NCI-H146 treated with DMSO at 0.1 percent for 48 hours (cell line): ENCODE measurements around the gene PSG6.
"Not testable (repeated sequence)": the region's sequence is repeated elsewhere in the genome, so short reads cannot be mapped to it uniquely, and the experiment has no call there.

Experiments
- DNase-seq: peaks from one replicate; lab custom pipeline; 2025; ENCODE audit not compliant: unreplicated experiment; lab: John Stamatoyannopoulos, UW

Gene PSG6

DNA sequence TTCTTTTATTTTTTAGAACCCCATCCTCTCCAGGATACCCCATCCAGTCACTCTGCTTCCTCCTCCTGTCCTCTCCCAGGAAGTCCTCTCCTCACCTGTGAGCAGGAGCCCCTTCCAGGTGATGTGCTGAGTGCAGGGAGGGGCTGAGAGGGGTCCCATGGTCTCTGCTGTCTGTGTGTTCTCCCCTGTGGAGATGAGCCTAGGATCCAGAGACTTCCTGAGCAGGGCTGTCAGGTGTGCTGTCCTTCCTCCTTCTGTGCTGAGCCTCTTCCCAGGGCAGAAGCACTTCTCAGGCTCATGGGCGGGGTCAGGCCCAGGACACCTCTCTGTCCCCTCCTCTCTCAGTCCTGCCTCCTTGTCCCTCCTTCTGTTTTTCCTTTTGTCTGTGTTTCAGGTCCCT is at the start of gene PSG6:
TSS of gene PSG6 (minus strand) at position 261 of the 400 bp plus-strand sequence. CDS start at position 159, 102 bp downstream.
- not testable (repeated sequence) for DNase-seq

DNA sequence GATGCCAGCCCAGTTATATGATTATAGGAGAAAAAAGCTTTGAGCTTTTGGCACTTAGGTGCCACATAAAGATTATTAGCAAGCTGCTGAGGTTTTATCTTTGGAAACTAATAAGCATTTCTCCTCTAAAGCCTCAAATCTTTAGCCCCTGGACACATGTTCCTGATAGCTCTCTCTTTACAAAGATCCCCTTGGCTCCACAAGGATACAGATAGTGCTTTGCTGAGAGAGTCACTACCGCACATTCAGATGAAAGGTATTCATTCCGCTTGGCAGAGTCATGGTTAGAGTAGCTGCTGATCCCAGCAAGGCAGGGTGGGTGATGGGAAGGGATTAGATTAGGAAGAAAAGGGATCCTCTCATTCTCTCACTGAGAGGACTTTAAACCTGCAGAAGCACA is 47.5 kb upstream of the PSG6 start:
- no peak for DNase-seq

DNA sequence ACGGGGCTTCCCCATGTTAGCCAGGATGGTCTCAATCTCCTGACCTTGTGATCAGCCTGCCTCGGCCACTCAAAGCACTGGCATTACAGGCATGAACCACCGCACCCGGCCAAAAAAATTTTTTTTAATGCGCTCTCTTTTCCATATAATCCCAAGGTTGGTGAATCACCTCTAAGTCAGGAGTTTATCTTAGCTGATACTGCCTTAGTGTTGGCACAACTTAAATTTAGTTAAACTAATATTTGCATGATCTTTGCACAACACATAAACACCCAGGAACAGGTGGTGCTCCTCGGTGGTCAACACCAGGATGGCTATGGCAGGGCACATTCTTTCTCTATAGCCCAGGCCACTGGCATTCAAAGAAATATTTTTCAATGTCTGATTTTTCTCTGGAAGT is 43.4 kb upstream of the PSG6 start:
- no peak for DNase-seq

DNA sequence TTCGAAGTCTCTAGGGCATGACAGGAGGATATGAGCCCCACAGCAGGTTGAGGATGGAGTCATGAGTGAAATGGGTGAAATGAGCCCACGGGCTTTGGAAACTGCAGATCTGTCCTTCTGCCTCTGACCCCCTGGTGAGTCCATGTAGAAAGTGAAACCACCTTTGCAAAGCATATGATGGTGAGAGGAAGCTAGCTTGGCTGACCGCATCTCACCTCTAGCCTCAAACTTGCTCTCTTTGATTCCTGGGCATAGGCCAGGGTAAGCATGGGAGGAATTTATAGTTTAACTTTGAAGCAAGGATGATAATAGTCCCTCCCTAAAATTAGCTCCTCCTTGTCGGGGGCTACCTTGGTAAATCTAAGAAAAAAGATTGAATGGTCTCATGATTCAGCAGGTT is 34.4 kb upstream of the PSG6 start:
- not testable (repeated sequence) for DNase-seq

DNA sequence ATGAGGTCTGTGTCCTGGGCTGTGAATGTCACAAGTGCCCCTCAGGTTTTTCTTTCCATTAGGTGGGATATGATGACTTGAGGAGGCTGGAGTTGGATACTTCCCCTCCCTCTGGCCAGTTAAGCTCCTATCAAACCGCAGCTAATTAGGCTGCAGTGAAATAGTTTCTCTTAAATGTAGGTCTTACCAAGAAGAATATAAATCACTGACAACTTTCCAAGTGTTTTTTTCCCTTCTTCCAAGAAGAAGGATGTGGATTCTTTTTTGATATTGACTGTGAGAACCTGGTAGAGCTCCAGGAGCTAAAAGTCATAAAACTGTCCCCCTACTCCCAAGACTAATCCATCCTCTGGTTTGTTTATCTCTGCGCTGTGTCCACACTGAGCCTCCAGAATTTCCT is 33.8 kb upstream of the PSG6 start:
- not testable (repeated sequence) for DNase-seq

DNA sequence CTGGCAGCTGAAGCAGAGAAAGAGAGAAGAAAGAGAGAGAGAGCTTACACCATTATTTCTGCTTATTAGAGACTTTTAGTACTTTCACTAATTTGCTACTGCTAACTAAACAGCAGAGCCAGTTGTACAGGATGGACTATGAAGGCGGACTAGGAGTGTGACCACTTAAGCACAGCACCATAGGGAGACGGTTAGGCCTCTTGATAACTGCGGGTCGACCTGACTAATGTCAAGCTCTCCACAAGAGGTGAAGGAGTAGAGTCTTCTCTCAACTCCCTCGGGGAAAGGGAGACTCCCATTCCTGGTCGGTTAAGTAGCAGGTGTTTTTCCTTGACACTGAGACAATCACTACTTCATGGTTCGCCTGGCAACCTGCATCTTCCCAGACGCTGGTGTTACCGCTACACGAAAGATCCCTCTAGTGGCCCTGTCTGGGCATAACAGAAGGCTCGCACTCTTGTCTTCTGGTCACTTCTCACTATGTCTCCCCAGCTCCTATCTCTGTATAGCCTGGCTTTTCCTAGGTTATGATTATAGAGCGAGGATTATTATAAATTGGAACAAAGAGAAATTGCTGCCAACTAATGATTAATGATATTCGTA is 24.6 kb upstream of the PSG6 start:
- DNase-seq, result no peak

DNA sequence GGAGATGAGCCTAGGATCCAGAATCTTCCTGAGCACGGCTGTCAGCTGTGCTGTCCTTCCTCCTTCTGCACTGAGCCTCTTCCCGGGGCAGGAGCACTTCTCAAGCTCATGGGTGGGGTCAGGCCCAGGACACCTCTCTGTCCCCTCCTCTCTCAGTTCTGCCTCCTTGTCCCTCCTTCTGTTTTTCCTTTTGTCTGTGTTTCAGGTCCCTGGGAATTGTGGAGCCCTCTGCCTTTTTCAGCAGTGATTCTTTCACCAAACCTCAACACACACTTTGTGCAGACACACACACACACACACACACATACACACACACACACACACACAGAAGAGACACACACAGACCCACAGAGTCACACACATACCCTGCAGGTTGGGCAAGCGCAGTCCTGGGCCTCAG is 19.4 kb upstream of the PSG6 start, which contains the start of gene PSG7:
TSS of gene PSG7 (minus strand) at position 101 of the 400 bp plus-strand sequence. CDS start 131 bp downstream, outside the sequence.
- not testable (repeated sequence) for DNase-seq

DNA sequence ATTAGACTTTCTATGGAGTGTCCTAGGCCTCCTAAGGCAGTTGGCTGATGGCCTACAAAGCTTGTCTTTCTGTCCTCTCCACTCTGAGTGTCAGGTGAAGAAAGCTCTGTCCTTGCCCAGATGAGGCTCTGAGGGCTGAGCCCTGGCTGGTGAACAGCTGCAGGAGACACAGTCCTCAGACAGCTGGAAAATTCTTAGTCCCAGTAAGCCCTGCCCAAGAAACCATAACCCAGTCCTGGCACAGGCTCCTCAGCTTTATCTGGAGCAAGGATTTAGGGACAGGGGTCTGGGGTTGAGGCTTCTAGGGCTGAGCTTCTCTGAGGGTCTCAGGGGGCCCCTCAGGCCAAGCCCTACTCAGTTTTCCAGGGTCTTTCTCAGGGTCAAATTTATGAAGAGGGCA is 17.0 kb upstream of the PSG6 start:
- not testable (repeated sequence) for DNase-seq

DNA sequence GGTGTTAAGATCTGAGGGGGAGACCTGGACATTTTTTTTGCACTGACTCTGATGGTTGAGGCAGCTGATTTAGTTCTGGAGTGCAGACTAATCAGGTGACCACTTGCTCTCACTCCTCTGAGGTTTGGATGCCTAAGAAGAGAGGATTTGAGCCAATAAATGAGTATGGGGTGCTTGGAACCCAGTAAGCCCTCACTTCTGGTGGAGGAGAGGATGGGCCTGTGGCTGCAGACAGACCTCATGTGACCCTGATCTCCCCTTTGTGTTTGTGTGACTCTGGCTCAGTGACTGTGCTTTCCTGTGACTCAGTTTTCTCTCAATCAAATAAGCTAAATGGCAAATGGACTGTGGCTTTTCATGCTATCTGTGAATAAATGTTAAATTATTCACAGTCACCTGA is 16.5 kb upstream of the PSG6 start:
- DNase-seq, result not testable (repeated sequence)

DNA sequence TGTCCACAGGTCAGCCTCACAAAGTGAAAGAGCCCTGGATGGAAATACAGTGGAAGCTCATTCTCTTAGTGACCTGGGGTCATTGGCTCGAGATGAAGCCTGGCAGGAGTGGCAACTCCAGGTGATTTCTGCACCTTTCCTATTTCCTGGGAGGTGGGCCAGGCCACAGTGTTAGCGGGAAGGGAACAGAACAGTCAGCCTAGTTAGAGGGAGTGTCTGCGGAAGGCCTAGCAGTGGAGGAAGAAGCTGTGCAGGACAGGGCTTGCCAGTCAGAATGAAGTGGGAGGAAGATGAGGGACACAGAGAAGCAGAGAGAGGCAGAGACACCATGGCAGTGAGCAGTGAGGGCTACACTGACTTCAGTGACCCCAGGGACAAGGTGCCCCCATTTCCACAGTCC is 15.7 kb upstream of the PSG6 start:
- DNase-seq, result not testable (repeated sequence)

DNA sequence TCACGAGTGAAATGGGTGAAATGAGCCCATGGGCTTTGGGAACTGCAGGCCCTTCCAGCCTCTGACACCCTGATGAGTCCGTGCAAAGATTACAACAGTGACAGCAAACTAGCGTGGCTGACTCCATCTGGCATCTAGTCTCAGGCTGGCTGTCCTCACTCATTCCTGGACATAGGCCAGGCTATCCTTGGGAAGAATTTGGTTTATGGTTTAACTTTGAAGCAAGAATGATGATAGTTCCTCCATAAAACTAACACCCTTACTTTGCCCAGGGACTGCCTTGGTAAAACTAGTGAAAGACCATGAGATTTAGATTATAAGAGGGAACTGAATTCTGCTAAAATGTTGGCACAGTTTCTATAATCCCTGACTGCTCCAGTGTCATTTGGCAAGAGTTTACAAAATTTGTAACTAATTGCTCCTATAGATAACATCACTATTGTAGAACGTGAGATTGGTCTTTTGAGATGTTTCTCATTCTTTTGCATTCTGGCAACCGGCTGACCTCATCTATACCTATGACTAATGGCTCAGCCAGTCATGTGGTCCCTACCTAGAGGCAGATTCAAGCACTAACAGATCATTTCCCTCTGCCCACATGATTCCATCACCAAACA is 14.9 kb upstream of the PSG6 start:
- DNase-seq, result not testable (repeated sequence)

DNA sequence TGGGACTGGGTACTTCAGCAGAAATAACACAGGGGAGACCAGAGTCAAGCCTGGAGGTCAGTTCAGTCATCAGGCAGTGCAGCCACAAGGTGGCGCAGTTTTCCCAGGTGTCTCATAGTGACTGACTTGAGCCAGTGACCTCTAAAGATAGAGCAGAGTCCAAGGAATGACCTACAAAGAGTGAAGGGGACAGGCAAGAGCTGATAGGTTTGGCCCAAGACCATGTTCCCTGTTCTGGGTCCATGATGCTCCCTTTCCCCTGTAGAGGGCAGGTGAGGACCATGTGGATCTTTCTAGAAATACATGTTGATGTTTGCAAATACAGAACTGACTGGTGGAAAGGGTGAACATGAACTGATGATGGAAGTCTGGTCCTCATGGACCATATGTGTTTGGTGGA is 12.5 kb upstream of the PSG6 start:
- DNase-seq, result not testable (repeated sequence)

DNA sequence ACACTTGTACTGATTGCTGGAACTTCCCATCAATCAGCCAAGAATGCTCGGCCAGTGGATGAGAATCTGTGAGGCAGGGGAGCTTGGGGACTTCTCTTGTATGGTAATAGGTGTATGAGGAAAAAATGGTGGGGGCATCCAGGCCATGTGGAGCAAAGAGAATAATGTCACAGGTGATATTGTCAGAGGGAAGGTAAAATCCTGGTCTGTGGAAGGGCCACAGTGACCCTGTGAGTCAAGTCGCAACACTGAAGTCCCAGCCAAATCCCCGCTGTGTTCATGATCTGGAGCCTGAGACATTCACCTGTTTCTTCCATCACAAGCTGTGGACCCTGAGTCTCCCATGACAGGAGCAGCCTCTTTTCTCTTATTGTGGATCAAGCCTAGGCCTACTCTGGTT is 11.2 kb upstream of the PSG6 start:
- no peak for DNase-seq

DNA sequence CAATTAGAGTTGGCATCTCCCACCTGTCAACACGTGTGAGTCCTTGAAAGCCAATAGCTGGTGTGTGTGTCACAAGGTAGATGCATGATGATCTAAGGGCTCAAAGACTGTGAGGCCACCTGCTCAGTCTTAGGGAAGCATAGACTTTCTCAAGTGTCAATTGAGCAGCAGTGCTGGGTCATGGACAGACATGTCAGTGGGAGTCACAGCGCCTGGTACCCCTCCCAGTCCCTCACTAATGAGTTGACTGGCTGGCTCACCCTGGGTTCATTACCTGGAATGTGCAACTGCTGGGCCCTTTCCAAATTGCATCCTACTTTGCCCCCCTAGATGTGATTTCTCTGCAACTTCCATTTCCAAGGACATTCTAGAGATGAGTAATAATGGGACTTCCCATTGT is 9.1 kb upstream of the PSG6 start:
- DNase-seq, result no peak

DNA sequence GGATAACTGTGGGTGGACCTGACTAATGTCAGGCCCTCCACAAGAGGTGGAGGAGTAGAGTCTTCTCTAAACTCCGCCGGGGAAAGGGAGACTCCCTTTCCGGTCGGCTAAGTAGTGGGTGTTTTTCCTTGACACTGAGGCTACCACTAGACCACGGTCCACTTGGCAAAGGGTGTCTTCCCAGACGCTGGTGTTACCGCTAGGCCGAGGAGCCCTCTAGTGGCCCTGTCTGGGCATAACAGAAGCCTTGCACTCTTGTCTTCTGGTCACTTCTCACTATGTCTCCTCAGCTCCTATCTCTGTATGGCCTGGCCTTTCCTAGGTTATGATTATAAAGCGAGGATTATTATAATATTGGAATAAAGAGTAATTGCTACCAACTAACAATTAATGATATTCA is 5.4 kb upstream of the PSG6 start:
- not testable (repeated sequence) for DNase-seq

DNA sequence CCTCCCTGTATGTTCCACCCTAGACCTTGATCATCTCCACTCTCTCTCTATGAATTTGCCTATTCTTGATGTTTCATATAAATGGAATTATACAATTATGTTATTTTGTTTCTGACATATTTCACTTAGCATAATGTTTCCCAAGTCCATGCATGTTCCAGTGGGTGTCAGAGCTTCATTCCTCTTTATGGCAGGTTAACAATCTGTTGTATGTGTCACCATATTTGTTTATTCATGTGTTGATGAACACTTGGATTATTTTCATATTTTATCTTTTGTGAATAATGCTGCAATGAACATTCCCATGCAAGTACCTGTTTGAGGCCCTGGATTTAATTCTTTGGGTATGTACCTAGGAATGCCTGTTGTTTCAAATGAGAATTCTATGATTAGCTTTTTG is 3.3 kb upstream of the PSG6 start:
- DNase-seq, result not testable (repeated sequence)

DNA sequence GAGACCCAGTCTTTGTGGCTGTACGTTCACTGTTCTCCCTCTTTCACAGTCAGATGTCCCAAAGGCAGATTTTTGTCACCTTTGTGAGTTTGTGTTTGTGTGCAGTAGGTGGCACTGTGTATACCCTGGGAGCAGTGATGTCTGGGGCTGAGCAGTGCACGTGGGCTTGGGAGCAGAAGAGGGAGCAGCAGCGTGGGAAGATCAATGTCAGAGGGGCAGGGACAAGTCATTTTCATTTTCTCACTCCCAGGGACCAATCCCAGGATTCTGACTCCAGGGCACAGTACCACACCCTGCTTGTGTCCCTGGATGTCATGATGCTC is 2.0 kb upstream of the PSG6 start:
- no peak for DNase-seq

DNA sequence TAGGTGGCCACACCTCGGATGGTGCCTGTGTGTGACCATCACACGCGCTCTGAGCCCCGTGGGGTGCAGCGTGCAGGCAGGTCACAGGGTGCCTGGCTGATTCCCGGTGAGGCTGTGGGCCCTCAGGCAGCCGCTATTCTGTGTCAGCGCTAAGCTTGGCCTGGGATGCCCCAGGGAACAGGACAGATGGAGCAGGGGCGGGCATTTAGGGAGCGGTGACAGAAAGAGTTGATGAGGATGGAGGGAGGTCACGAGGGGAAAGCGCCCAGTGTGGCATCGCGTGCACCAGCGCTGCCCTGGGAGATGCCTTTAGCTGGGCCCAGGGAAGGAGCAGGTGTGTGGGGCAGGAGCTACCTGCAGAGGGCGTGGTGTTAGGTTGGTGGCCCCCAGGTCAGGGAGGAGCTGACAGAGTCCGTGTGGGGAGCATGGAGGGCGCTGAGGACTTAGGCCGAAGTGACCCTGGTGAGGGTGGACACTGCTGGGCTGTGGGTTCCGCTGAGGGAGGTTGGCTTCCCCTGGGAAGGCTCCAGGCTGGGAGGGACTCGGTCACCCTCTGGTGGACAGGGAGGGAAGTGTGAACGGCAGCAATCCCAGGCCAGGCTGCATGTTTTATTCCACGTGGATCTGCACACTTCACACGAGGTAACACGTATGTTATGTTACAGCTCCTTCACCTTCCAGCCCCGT is 1.5 kb upstream of the PSG6 start:
- not testable (repeated sequence) for DNase-seq

DNA sequence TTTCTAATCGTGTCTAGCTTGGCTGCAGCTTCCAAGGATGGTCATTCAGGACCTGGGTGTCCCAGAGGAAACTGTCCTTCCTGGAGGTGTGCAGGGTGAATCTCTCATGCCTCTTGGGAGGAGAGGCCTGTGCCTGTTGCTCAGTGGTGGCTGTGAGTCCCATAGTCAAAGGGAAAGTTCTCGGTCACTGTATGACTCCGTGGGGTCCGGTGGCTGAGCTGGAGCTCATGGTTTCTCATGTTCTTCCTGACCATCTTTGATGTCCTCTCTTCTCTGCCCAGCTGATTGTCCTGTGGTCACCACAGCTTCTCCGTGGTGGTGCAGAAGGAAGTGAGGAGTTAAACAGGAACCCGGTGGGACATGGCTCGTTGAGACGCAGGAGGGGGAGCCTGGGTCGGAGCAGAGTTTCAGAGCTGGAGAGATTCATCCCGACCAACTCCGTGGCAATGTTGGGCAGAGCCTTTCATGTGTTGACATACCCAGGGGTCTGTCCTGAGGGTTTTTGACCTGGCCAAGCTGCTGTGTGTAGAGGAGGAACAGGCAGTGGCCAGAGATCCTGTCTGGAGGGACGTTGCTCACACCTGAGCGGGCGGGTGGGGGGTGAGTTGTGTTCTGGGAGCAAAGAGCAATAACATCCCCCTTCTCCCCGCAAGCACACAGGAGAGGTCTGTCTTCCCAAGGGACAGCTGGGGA is 829 bp upstream of the PSG6 start:
- DNase-seq, result not testable (repeated sequence)

DNA sequence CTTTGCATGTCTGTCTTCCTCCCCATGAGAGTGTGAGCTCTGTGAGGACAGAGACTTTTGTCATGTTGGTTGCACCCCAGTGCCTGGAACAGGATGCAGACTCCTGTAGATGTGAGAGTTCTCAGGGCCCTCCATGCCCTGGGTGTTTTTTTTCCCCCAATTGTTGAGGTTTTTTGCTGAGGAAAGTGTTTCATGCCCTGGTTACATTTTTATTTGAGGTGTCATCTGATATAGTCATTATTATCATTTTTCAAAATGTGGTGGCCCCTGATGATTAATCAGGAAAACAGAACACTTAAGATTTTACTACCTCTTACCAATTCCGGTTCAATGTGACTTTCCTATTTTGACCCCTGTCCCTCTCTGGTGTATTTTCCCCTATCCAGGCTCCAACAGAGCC is 763 bp downstream of the PSG6 start:
- not testable (repeated sequence) for DNase-seq

DNA sequence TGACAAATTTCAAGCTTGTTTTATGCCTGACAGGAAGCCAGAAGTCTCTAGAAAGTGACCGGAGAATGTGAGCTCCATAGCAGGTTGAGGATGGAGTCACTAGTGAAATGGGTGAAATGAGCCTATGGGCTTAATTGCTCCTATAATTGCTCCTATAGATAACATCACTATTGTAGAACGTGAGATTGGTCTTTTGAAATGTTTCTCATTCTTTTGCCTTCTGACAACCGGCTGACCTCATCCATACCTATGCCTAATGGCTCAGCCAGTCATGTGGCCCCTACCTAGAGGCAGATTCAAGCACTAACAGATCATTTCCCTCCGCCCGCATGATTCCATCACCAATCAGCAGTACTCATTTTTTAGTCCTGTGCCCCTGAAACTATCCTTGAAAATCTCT is 4.2 kb downstream of the PSG6 start:
- not testable (repeated sequence) for DNase-seq

DNA sequence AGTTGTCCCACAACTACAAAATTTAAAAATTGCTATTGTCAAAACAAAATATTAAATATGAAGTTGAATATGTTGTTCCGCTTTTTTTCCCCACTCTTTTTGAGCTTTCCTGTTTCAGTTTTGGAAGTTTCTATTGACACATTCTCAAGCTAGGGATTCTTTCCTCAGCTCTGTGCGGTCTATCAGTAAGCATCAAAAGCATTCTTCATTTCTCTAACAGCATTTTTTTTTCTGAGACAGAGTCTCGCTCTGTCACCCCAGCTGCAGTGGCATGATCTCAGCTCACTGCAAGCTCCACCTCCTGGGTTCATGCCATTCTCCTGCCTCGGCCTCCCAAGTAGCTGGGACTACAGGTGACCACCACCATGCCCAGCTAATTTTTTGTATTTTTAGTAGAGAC is 4.8 kb downstream of the PSG6 start:
- DNase-seq, result not testable (repeated sequence)
